K562 (cell line): ENCODE results near the gene SLFNL1. TPM values are rescaled to one million over a fixed set of nuclear protein-coding genes. Genes with fewer than 3 reads are reported as not detected.
A peak's percentile ranks its signal among the peaks of the same experiment; 100 is the strongest.

Source experiments
- AFF4 ChIP-seq: sonication (generic); formaldehyde crosslinking; IDR thresholded peaks from 2 replicates; pipeline ENCODE4 v1.8.0; 2023; ENCODE audit warnings: mild to moderate bottlenecking, missing genetic modification reagents
- ASH1L ChIP-seq: fragments of 450-650 bp; IDR thresholded peaks from 2 replicates; pipeline ENCODE4 v1.6.1; 2018; ENCODE audit warnings: borderline replicate concordance, mild to moderate bottlenecking, low read depth; ENCODE audit not compliant: partially characterized antibody
- MAX ChIP-seq: sonication (generic); formaldehyde crosslinking; IDR thresholded peaks from 2 replicates; pipeline ENCODE4 v1.9.0; 2022; ENCODE audit warnings: mild to moderate bottlenecking, missing genetic modification reagents
- MNT ChIP-seq, 2 experiments: fragments of 450-650 bp; conservative IDR thresholded peaks; 2 replicates each; pipeline ENCODE4 v1.6.1; 2017; ENCODE audit warnings: mild to moderate bottlenecking in 2 of 2, moderate library complexity in 2 of 2
- NR2C2 ChIP-seq, 2 experiments: fragments of 200-800 bp in 1 of 2; sonication (Bioruptor generic) in 1 of 2; sonication (generic) in 1 of 2; formaldehyde crosslinking in 1 of 2; IDR thresholded peaks; 2 replicates each; pipeline versions ENCODE4 v1.6.1 to v1.8.0; 2016 to 2022; ENCODE audit warnings: mild to moderate bottlenecking in 1 of 2, missing compliant biosample characterization in 1 of 2, missing genetic modification characterization in 1 of 2, missing genetic modification reagents in 1 of 2
- RAD51 ChIP-seq: fragments of 450-650 bp; IDR thresholded peaks from 2 replicates; pipeline ENCODE4 v1.7.1; 2016; ENCODE audit warnings: low read depth, mild to moderate bottlenecking, borderline replicate concordance
- SAFB ChIP-seq: fragments of 200-400 bp; formaldehyde crosslinking; IDR thresholded peaks from 2 replicates; pipeline ENCODE4 v1.6.1; 2017; ENCODE audit warnings: low read depth, low read length, borderline replicate concordance
- SMAD4 ChIP-seq: fragments of 250-450 bp; sonication (Bioruptor Pico); conservative IDR thresholded peaks from 2 replicates; pipeline ENCODE4 v1.8.0; 2021; ENCODE audit warnings: inconsistent platforms, mild to moderate bottlenecking, moderate library complexity
- UBTF ChIP-seq, 2 experiments: IDR thresholded peaks; 2 replicates each; pipeline ENCODE4 v1.6.1; 2012; ENCODE audit warnings: improper control_type of control experiment in 2 of 2, low read depth in 2 of 2, low read length in 2 of 2, borderline replicate concordance in 1 of 2
- polyA plus RNA-seq, 8 experiments: library from polyadenylated mRNA; depleted of rRNA in 4 of 8; stranded (reverse) in 5 of 8; unstranded in 3 of 8; fragments of >200 nt; fragmentation: Nextera tagmentation in 2 of 8; fragmentation: Illumina TruSeq in 1 of 8; extraction: Ambion mirVana in 2 of 8; extraction: Trizol in 1 of 8; gene quantifications; 2 replicates each; pipeline versions ENCODE4 v1.2.1 to v1.2.3, GENCODE V29; 2011 to 2014; ENCODE audit warnings: inconsistent platforms in 1 of 8, missing spikeins in 1 of 8
- total RNA-seq, 7 experiments: library from RNA; depleted of rRNA in 6 of 7; stranded (reverse); fragments of >200 nt in 6 of 7; fragmentation: Illumina TruSeq in 2 of 7; extraction: Trizol in 2 of 7; gene quantifications; 2 replicates each; pipeline versions ENCODE4 v1.2.1 to v1.2.3, GENCODE V29; 2011 to 2021; ENCODE audit warnings: low replicate concordance in 1 of 7
- TF ChIP-seq, protein P1 (sequence below): IDR thresholded peaks from 3 replicates; pipeline ENCODE4 v1.6.1; 2011; ENCODE audit warnings: borderline replicate concordance, mild to moderate bottlenecking; ENCODE audit not compliant: insufficient read length, insufficient read depth

Gene SLFNL1
- total and polyA plus RNA-seq, 9 of the 15 experiments (the other 6 are each of a cell fraction or from before 2014, with no cell fraction given), result 0.05 to 0.14 (median 0.06) TPM; not detected in 5

- peak; percentile 86 for TF ChIP-seq AFF4 (CRISPR knock-in tag)
- TF ChIP-seq, protein P1, sequence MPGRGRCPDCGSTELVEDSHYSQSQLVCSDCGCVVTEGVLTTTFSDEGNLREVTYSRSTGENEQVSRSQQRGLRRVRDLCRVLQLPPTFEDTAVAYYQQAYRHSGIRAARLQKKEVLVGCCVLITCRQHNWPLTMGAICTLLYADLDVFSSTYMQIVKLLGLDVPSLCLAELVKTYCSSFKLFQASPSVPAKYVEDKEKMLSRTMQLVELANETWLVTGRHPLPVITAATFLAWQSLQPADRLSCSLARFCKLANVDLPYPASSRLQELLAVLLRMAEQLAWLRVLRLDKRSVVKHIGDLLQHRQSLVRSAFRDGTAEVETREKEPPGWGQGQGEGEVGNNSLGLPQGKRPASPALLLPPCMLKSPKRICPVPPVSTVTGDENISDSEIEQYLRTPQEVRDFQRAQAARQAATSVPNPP, result no peak
- no peak for TF ChIP-seq RAD51
- TF ChIP-seq SAFB, result no peak
- no peak; the same call in none of the 2 replicates for TF ChIP-seq NR2C2 (CRISPR knock-in tag; IDR thresholded peaks at IDR 0.05)
- TF ChIP-seq NR2C2 (tag; IDR thresholded peaks at IDR 0.05), result peak; percentile 84
- TF ChIP-seq MAX (CRISPR knock-in tag), result peak; percentile 82
- TF ChIP-seq MNT (conservative IDR thresholded peaks at IDR 0.05), result peak; percentile 87 to 95
- 0 out of 2 replicates have a peak, but pooled peaks have one; percentile 13 for TF ChIP-seq SMAD4 (CRISPR knock-in tag)
- peak; percentile 1 to 52; a peak in 1 of 4 replicates for TF ChIP-seq UBTF (IDR thresholded peaks at IDR 0.05; ENCODE audit: borderline replicate concordance in 1 of 2, low read depth in 2 of 2, low read length in 2 of 2)
- peak; percentile 83 for TF ChIP-seq ASH1L
These were observed 42.1 kb downstream of the SLFNL1 start, which contains the start of gene CTPS1 (continued) for GRCh38 chr1:40979241-40980067.
